ENCODE measurements around the gene SLC9A9. TPM values are rescaled to one million over a fixed set of nuclear protein-coding genes. Genes with fewer than 3 reads are reported as not detected.

SLC9A9 gene
- total RNA-seq, 1 donor from 2014 or later, result 0.22 TPM

DNA sequence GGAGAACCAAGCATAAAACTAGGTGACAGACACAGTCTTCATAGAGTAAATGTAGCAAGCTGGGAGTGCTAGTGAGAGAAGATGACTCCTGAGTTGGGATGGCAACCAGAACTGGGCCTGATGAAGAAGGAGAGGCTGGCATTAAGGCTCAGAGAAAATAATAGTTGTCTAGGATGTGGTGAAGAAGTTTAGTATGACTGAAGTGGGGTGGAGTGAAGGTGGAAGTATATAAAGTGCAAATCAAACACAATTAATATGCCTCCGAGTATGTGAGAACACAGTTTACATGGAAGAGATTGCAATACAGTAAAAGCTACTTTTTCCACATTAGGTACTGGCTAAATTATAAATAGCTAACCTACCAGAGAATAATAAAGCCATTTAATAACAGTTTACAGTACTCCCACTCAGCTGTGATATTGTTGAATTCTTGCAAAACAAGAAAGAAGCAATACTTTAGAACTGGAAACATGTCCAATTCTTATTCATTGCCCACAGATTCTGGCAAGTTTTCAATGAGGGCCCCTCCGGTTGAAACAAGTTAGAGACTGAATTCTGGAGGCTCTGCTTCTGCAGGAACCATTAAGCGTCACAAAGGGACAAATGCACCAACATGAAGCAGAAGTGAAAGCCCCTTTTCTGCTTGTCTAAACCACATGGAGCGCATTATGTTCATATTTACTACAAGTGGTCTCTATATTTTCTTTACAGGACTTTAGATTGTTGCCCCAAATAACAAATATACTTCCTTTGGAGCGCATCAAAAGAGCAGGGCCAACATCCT is 243.7 kb downstream of the SLC9A9 start:
- no peaks in the 10 kb centered on the region for H3K36me3 Mint-ChIP-seq
- Histone ChIP-seq H3K27me3 (no peaks in the 10 kb centered on the region), H2AFZ (replicated peaks) (peak overlapping the region; percentile 15), H3K4me2 (no peak overlapping the region), H3F3A (ENCODE audit: low read depth) (no peaks in the 10 kb centered on the region), H4K20me1 (ENCODE audit: low read depth) (no peaks in the 10 kb centered on the region), H3K9me3 (ENCODE audit: low read depth) (no peaks in the 10 kb centered on the region), H3K79me2 (ENCODE audit: low read depth) (no peaks in the 10 kb centered on the region), H3K4me1 (no peaks in the 10 kb centered on the region), H3K9ac (no peak overlapping the region), H3K27ac (no peak overlapping the region), H3K36me3 (no peaks in the 10 kb centered on the region), H3K4me3 (no peak overlapping the region)
- H3K4me3 Mint-ChIP-seq, result no peak overlapping the region
- no peak overlapping the region for H3K27ac Mint-ChIP-seq
- TF ChIP-seq EZH2 (IDR thresholded peaks at IDR 0.05) (no peak), EZH2phosphoT487 (IDR thresholded peaks at IDR 0.05) (no peak)
- TF ChIP-seq, protein P1, sequence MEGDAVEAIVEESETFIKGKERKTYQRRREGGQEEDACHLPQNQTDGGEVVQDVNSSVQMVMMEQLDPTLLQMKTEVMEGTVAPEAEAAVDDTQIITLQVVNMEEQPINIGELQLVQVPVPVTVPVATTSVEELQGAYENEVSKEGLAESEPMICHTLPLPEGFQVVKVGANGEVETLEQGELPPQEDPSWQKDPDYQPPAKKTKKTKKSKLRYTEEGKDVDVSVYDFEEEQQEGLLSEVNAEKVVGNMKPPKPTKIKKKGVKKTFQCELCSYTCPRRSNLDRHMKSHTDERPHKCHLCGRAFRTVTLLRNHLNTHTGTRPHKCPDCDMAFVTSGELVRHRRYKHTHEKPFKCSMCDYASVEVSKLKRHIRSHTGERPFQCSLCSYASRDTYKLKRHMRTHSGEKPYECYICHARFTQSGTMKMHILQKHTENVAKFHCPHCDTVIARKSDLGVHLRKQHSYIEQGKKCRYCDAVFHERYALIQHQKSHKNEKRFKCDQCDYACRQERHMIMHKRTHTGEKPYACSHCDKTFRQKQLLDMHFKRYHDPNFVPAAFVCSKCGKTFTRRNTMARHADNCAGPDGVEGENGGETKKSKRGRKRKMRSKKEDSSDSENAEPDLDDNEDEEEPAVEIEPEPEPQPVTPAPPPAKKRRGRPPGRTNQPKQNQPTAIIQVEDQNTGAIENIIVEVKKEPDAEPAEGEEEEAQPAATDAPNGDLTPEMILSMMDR (IDR thresholded peaks at IDR 0.05), result no peak
- H3K9me3 Mint-ChIP-seq, result no peaks in the 10 kb centered on the region
- H3K4me1 Mint-ChIP-seq, result peaks cover 5% of the 10 kb centered on the region
- no peaks in the 10 kb centered on the region for H3K27me3 Mint-ChIP-seq (ENCODE audit: insufficient read depth, low read depth)
- DNase-seq (ENCODE audit: low spot score), result no peak

DNA sequence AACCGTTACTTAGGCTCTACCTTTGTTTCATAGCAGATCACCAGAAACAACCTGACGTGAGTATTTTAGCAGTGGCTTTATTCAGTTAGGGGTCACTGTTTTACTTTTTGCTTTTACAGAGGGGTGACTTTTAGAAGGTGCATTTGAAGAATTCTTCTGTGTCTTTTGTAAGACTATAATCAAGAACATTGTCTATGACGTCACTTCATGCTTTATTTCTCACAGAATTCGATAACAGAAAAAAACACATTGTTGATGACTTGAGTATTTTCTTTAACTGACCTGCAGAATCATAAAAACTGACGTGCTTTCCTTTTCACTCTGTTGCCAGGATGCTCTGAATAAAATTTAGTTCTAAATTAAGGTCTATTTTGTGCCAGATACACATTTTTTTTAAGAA is 244.5 kb downstream of the SLC9A9 start:
- H3K27ac ChIP-seq, result no peak overlapping the region
- H3K4me3 ChIP-seq, result no peak overlapping the region
- H3K9me3 Mint-ChIP-seq, result no peaks in the 10 kb centered on the region
- no peaks in the 10 kb centered on the region for H3K9me3 ChIP-seq (ENCODE audit: low read depth)
- no peak overlapping the region for H3K4me2 ChIP-seq
- H3K27ac Mint-ChIP-seq, result no peak overlapping the region
- no peaks in the 10 kb centered on the region for H3K27me3 Mint-ChIP-seq (ENCODE audit: insufficient read depth, low read depth)
- H3F3A ChIP-seq (ENCODE audit: low read depth), result no peaks in the 10 kb centered on the region
- H3K4me3 Mint-ChIP-seq, result no peak overlapping the region
- no peaks in the 10 kb centered on the region for H3K27me3 ChIP-seq
- H4K20me1 ChIP-seq (ENCODE audit: low read depth), result no peaks in the 10 kb centered on the region
- peaks cover 9% of the 10 kb centered on the region for H3K4me1 Mint-ChIP-seq
- TF ChIP-seq EZH2phosphoT487 (IDR thresholded peaks at IDR 0.05) (no peak), EZH2 (IDR thresholded peaks at IDR 0.05) (no peak)
- TF ChIP-seq, protein P1 (IDR thresholded peaks at IDR 0.05), result no peak
- H3K36me3 ChIP-seq, result no peaks in the 10 kb centered on the region
- H3K79me2 ChIP-seq (ENCODE audit: low read depth), result no peaks in the 10 kb centered on the region
- H3K9ac ChIP-seq, result no peak overlapping the region
- H3K36me3 Mint-ChIP-seq, result no peaks in the 10 kb centered on the region
- no peak for DNase-seq (ENCODE audit: low spot score)
- H3K4me1 ChIP-seq, result peaks cover 4% of the 10 kb centered on the region
- H2AFZ ChIP-seq (replicated peaks), result no peak overlapping the region

DNA sequence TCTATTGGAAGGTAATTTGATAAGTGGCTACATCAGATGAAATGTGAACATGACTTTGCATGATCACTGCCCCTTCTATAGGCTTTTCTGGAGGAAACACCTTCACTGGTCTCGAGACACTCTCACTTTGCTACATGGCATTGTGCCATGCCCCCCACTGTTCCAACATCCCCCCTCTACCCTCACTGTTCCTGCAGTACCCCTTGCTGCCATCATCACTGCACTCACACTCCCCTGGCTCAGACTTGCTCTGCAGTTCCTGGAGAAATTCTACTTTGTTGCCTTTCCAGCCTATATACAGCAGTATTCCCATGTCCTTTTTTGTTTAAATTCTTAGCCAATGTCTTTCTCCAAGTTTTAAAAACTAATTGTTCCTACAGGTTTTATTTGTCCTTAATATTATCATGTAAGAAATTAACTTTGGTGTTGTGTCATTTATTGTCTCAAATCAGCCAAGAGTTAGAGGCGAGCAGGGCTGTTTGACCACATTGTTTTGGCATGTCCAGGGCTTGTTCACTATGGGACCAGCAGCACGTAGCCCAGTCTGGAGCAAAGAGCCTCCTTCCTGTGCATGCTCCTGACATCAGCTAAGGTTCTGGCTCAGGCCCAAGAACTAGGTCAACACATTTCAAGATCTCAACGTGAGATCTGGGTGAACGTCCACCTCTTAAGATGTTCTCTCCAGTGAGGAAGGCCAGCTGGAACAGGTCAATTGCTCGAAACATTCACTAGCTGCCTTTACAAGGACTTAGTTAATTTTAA is 246.4 kb downstream of the SLC9A9 start:
- Histone ChIP-seq H3K36me3 (no peaks in the 10 kb centered on the region), H3K27ac (no peak overlapping the region), H3K4me2 (no peak overlapping the region), H3K27me3 (no peaks in the 10 kb centered on the region), H3K4me3 (no peak overlapping the region), H3K4me1 (peaks cover 21% of the 10 kb centered on the region), H3F3A (ENCODE audit: low read depth) (no peaks in the 10 kb centered on the region), H3K9me3 (ENCODE audit: low read depth) (no peaks in the 10 kb centered on the region), H4K20me1 (ENCODE audit: low read depth) (no peaks in the 10 kb centered on the region), H3K79me2 (ENCODE audit: low read depth) (no peaks in the 10 kb centered on the region), H2AFZ (replicated peaks) (peak overlapping the region; percentile 44), H3K9ac (no peak overlapping the region)
- Mint-ChIP-seq H3K27ac (no peak overlapping the region), H3K4me1 (peaks cover 28% of the 10 kb centered on the region), H3K4me3 (no peak overlapping the region), H3K27me3 (ENCODE audit: insufficient read depth, low read depth) (no peaks in the 10 kb centered on the region), H3K36me3 (no peaks in the 10 kb centered on the region), H3K9me3 (no peaks in the 10 kb centered on the region)
- TF ChIP-seq EZH2 (IDR thresholded peaks at IDR 0.05), result no peak
- no peak for TF ChIP-seq EZH2phosphoT487 (IDR thresholded peaks at IDR 0.05)
- TF ChIP-seq, protein P1 (IDR thresholded peaks at IDR 0.05), result no peak
- no peak for DNase-seq (ENCODE audit: low spot score)

Measured in neural progenitor cell (in vitro differentiated cells).